ENCODE results near the gene MYH7B. TPM values are rescaled to one million over a fixed set of nuclear protein-coding genes. Genes with fewer than 3 reads are reported as not detected.
A peak's percentile ranks its signal among the peaks of the same experiment; 100 is the strongest.

MYH7B gene
- total and polyA plus RNA-seq, 5 experiments from 2014 or later, result 0.49 to 0.83 (median 0.82) TPM; not detected in 2

DNA sequence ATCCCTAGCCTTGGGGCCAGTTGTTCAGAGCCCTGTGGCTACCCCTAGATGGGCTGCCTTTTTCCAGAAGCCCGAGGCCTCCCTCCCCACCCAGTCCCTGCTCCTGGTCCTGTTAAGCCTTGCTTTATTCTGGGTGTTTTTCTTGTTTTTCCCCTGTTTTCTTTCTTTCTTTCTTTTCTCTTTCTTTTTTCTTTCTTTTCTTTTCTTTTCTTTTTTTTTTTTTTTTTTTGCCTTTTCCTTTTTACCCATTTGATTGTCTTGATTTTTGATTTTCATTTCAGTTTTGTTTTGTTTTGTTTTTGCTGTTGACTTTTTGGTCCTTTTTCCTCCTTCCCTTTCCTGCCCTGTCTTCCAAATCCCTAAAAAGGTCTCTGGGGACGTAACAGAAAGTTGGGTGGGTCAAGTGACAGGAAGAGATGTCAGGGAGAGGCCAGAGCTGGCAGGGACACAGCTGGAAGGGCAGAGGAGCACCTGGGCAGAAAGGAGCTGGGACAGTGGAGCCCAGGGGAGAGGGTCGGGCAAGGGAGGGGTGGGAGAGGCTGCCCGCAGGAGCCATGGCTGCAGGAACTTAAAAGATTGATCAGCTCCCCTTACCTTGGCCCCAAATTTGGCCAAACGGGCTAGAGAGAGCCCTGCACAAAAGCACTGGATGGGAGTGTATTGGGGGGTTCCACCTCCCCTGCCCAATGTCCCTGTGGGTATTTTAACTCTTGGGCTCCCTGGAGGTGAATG lies 27.6 kb downstream of the MYH7B start:
- H3K9me3 Mint-ChIP-seq, result no peaks in the 10 kb centered on the region
- peak overlapping the region in 3 of 10 donors; percentile 19 to 77 (median 63) for H3K27ac Mint-ChIP-seq
- DNase-seq, result no peak
- no peak for ATAC-seq
- H3K36me3 Mint-ChIP-seq, result no peaks in the 10 kb centered on the region
- H3K4me1 Mint-ChIP-seq, result peaks cover 0 to 10% (median 2%) of the 10 kb centered on the region in 4 donors
- H3K27me3 Mint-ChIP-seq, result peaks cover 2 to 36% (median 10%) of the 10 kb centered on the region in 5 donors
- POLR2A ChIA-PET, result no interaction called here
- peak overlapping the region in 1 of 10 donors; percentile 45 for H3K4me3 Mint-ChIP-seq

DNA sequence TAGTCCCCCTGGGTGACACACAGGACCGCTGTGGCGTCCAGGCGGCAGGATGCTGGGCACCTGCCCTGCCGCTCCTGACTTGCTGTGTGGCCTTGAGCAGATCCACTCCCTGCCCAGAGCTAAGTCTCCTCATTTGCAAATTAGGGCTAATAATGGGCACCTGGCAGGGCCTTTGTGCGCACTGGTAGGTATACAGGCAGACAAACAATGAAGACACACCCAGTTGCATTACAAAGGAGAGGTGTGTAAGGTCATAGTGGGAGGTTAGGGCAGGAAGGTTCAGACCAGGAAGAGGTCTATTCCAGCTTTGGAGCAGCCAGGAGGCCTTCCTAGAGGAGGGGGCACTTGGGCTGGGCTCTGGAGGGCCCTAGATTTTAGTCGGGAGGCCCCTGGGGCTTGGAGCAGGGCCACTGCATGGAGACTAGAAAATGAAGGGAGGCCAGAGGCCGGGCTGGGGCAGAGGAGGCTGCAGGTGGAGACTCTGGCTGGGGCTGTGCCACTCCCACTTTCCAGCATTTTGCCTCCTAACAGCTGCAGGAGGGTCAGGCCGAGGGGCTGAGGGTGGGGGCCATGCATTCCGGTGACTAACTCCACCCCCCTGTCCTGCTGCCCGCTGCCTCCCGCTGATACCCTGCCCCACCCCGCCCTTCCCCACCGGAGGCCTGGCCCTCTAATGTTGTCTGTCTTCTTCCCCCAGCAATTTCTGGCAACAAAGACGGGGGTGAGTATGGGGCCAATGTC lies 28.5 kb downstream of the MYH7B start:
- H3K9me3 Mint-ChIP-seq, result no peaks in the 10 kb centered on the region

DNA sequence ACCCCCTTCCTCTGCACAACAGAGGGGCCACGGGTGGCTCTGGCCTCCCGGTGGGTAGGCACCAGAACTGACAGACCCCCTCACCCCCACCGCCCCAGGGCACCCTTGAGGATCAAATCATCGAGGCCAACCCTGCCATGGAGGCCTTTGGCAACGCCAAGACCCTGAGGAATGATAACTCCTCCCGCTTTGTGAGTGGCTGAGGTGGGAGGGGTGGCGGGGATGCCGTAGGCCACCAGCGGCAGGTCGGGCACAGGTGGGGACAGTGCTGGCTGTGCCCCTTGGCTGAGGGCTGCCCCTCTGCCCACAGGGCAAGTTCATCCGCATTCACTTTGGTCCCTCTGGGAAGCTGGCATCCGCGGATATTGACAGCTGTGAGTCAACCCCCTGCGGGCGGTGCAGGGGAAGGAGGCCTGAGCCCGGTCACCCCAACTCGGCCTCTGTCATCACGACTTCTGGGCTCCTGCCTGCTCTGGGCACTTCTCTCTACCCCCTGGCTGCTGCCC lies 29.1 kb downstream of the MYH7B start:
- Mint-ChIP-seq H3K36me3 (no peaks in the 10 kb centered on the region), H3K9me3 (no peaks in the 10 kb centered on the region), H3K4me3 (no peak overlapping the region), H3K27me3 (peaks cover 2 to 36% (median 10%) of the 10 kb centered on the region in 5 donors), H3K4me1 (peaks cover 0 to 10% (median 2%) of the 10 kb centered on the region in 4 donors), H3K27ac (peak overlapping the region in 4 of 10 donors; percentile 17 to 83 (median 54))
- DNase-seq, result peak in 1 of 10 donors; percentile 56
- POLR2A ChIA-PET, result no interaction called here
- no peak for ATAC-seq

More for the DNA sequence above, 28.5 kb downstream of the MYH7B start:
- Mint-ChIP-seq H3K4me1 (peaks cover 0 to 10% (median 2%) of the 10 kb centered on the region in 4 donors), H3K27ac (peak overlapping the region in 1 of 10 donors; percentile 77), H3K27me3 (peaks cover 2 to 36% (median 10%) of the 10 kb centered on the region in 5 donors), H3K4me3 (no peak overlapping the region), H3K36me3 (no peaks in the 10 kb centered on the region)
- ATAC-seq (no peak), DNase-seq (peak in 1 of 10 donors; percentile 55)
- POLR2A ChIA-PET, result no interaction called here

DNA sequence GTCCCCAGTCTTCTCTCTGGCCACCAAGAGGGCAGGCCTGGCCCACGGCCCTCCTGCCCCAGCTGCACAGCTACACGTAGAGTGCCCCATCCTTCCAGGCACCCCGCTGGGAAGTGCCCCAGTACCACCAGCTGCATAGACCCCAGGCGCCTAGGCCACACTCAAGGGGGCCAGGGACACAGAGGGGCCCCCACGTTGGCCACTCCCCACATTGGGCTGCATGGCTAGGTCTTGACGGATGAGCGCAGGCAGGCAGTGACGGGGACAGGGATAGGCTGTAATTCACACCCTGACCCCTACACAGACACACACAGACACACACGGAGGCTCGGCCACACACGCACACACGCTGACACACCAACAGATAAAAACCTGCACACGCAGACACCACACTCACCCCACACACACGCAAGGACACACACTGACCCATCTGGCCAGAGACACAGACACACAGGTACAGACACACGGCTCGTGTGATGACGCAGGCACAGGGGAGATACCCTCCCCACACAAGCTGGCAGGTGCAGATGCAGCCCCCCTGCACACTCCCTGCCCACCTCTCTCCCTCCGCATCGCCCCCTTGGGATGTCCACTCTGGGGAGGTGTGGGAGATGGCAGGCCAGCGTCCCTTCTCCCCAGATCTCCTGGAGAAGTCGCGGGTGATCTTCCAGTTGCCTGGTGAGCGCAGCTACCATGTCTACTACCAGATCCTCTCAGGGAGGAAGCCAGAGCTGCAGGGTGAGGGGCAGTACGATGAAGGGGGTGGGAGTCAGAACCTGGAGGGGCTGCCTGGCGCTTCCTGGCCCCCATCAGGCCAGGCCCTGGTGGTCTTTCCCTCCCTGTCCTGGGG lies 30.0 kb downstream of the MYH7B start:
- DNase-seq (peak in 1 of 10 donors; percentile 38), ATAC-seq (no peak)
- no peak overlapping the region for H3K4me3 Mint-ChIP-seq
- peak overlapping the region in 4 of 10 donors; percentile 31 to 80 (median 74) for H3K27ac Mint-ChIP-seq
- H3K27me3 Mint-ChIP-seq, result peaks cover 2 to 31% (median 10%) of the 10 kb centered on the region in 5 donors
- POLR2A ChIA-PET, result interaction anchor here (0.6 kb wide), 1 partner anchor 16 kb away, joined by 3 read pairs; no protein-coding TSS in a partner anchor
- H3K4me1 Mint-ChIP-seq, result peaks cover 0 to 10% (median 2%) of the 10 kb centered on the region in 4 donors
- no peaks in the 10 kb centered on the region for H3K36me3 Mint-ChIP-seq
- H3K9me3 Mint-ChIP-seq, result no peaks in the 10 kb centered on the region

DNA sequence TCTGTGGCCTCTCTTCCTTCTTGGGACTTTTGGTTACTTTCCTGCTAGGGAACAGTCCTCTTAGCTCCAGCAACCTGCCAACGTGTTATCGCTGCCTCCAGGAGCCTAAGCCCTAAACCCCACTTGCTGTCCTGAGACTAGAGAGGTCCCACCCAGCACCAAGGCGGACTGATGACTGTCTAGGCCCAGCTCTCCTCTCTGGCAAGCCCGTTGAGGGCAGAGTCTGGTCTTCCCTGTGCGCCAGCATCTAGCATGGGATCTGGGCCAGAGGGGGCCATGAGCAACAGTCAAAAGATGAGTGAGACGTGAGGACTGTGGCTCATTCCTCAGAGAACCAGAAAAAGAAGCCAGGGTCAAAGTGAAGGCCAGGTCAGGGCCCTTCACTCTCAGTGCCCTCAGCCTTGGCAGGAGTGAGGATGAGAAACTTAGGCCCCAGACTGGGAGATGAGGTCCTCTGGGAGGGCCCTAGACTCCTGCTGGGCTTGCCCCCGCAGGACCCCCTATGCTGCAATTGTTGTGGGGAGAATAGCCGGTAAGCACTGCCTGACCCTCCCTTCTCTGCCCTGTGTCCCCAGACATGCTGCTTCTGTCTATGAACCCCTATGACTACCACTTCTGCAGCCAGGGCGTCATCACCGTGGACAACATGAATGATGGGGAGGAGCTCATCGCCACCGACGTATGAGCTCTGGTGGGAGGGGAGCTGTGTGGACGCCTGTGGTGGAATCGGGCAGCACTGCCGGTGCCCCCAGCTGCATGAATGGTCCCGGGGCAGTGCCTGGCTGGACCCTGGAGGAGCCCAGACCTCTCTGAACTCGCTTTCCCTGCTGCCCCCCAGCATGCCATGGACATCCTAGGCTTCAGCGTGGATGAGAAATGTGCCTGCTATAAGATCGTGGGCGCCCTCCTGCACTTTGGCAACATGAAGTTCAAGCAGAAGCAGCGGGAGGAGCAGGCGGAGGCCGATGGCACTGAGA lies 30.9 kb downstream of the MYH7B start:
- no peak overlapping the region for H3K4me3 Mint-ChIP-seq
- no peaks in the 10 kb centered on the region for H3K9me3 Mint-ChIP-seq
- H3K27me3 Mint-ChIP-seq, result peaks cover 2 to 22% (median 7%) of the 10 kb centered on the region in 5 donors
- DNase-seq (peak in 1 of 10 donors; percentile 15), ATAC-seq (no peak)
- peak overlapping the region in 3 of 10 donors; percentile 27 to 82 (median 79) for H3K27ac Mint-ChIP-seq
- peaks cover 0 to 13% (median 2%) of the 10 kb centered on the region in 4 donors for H3K4me1 Mint-ChIP-seq
- H3K36me3 Mint-ChIP-seq, result peaks cover 0 to 4% (median 0%) of the 10 kb centered on the region in 3 donors
- POLR2A ChIA-PET, result no interaction called here

DNA sequence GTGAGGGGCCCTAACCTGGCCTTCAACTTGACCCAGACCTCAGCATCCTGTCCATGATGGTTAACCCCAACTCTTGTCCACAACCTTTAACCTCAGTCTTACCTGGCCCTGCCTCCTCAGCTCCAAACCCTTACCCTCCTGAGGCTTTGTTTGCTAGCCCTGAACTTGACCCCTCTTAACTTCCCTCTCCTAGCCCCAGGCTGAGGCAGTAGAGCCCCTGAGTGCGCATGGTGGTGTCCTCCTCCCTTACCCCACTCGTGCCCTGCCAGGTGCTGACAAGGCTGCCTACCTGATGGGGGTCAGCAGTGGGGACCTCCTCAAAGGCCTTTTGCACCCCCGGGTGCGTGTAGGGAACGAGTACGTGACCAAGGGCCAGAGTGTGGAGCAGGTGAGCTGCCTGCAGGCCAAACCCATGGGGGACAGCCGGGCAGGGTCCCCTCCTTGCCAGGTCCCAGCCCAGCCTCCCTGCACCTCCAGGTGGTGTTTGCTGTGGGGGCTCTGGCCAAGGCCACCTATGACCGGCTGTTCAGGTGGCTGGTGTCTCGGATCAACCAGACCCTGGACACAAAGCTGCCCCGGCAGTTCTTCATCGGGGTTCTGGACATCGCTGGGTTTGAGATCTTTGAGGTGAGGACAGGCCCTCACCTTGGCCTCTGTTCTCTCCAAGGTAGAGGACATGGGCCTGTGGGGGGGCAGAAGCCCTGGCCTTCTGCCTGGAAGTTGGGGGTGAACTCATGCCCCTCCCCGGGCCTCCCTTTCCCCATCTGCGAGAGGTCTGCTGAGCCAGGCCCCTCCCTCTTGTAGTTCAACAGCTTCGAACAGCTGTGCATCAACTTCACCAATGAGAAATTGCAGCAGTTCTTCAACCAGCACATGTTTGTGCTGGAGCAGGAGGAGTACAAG lies 31.9 kb downstream of the MYH7B start:
- Mint-ChIP-seq H3K36me3 (peaks cover 0 to 4% (median 0%) of the 10 kb centered on the region in 3 donors), H3K4me1 (peaks cover 0 to 11% (median 2%) of the 10 kb centered on the region in 4 donors), H3K27me3 (peaks cover 2 to 15% (median 6%) of the 10 kb centered on the region in 5 donors), H3K4me3 (no peak overlapping the region), H3K27ac (peak overlapping the region in 6 of 10 donors; percentile 23 to 82 (median 64)), H3K9me3 (no peaks in the 10 kb centered on the region)
- ATAC-seq (no peak), DNase-seq (peak in 1 of 10 donors; percentile 60)
- POLR2A ChIA-PET, result interaction anchor here (0.7 kb wide), 1 partner anchor 18 kb away, joined by 4 read pairs; no protein-coding TSS in a partner anchor

DNA sequence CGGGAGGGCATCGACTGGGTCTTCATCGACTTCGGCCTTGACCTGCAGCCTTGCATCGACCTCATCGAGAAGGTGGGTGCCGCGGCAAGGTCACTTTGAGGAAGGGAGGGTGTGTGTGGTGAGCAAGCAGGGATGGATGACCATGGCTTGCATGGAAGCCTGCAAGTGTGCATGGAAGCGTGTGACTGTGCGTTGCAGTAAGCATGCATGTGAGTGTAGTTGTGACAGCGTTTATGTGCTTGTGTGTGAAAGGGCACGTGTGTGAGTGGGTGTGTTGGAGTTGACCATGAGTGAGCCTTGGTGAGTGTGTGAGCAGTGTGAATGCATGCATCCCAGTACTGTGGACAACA lies 32.5 kb downstream of the MYH7B start:
- Mint-ChIP-seq H3K4me3 (no peak overlapping the region), H3K27me3 (peaks cover 0 to 8% (median 2%) of the 10 kb centered on the region in 5 donors), H3K9me3 (no peaks in the 10 kb centered on the region), H3K4me1 (peaks cover 0 to 11% (median 2%) of the 10 kb centered on the region in 4 donors), H3K27ac (peak overlapping the region in 6 of 10 donors; percentile 23 to 78 (median 63)), H3K36me3 (peaks cover 0 to 4% (median 0%) of the 10 kb centered on the region in 3 donors)
- DNase-seq, result peak in 1 of 10 donors; percentile 21
- POLR2A ChIA-PET, result interaction anchor here (0.7 kb wide), 2 partner anchors 17 to 542 kb away, joined by 3 to 4 read pairs; no protein-coding TSS in a partner anchor
- no peak for ATAC-seq

DNA sequence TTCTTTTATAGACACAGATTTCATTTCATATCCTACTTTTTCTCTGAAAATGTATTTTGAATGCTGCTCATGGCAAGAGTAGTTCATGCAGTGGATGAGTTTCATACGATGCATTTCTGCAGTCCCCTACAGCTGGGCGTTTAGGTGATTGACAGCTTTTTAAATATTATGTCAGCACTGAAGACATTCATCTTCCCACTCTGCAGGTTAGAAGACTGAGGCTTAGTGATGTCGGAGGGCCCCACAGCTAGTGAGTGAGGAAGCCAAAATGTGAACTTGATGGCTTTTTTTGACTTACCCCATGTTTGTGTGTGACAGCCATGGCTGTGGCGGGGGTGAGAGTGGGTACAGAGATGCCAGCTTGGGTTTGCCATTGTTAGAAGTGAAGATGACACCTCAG lies 33.5 kb downstream of the MYH7B start:
- Mint-ChIP-seq H3K4me1 (peaks cover 0 to 10% (median 1%) of the 10 kb centered on the region in 4 donors), H3K27ac (peak overlapping the region in 3 of 10 donors; percentile 5 to 22 (median 8)), H3K27me3 (no peaks in the 10 kb centered on the region), H3K9me3 (no peaks in the 10 kb centered on the region), H3K4me3 (no peak overlapping the region), H3K36me3 (peaks cover 0 to 7% (median 0%) of the 10 kb centered on the region in 3 donors)
- DNase-seq, result no peak
- POLR2A ChIA-PET, result no interaction called here
- ATAC-seq, result no peak

DNA sequence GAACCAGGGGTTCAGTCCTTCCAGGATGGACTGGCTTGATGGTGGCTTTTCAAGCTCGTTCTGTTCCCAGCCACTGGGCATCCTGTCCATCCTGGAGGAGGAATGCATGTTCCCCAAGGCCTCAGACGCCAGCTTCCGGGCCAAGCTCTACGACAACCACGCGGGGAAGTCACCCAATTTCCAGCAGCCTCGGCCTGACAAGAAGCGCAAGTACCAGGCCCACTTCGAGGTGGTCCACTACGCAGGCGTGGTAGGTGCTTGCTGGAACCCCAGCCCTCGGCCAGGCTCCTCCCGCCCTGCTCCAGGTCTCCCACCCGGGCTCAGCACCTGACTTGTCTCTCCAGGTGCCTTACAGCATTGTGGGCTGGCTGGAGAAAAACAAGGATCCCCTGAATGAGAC lies 34.0 kb downstream of the MYH7B start:
- no peaks in the 10 kb centered on the region for H3K27me3 Mint-ChIP-seq
- H3K36me3 Mint-ChIP-seq, result peaks cover 0 to 7% (median 0%) of the 10 kb centered on the region in 3 donors
- ATAC-seq, result no peak
- no peak overlapping the region for H3K4me3 Mint-ChIP-seq
- no peak for DNase-seq
- peak overlapping the region in 2 of 10 donors; percentile 8 to 24 for H3K27ac Mint-ChIP-seq
- no peaks in the 10 kb centered on the region for H3K9me3 Mint-ChIP-seq
- POLR2A ChIA-PET, result no interaction called here
- peaks cover 0 to 10% (median 1%) of the 10 kb centered on the region in 4 donors for H3K4me1 Mint-ChIP-seq

DNA sequence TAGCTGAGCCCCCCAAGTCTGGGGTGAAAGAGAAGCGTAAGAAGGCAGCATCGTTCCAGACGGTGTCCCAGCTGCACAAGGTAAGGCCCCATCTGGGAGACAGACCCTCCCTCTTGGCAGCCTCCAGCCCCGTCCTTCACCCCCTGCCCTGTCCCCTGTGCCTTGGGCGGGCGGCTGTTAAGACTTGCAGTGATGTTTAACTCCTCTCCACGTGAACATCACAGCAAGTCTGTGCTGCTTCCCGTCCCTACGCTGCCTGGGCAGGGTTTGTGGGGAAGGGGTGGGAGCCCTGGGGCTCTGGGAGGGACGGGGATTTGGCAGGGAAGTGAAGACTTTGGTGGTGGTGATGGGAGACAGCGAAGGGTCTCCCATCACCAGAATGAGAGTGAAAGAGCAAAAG lies 34.6 kb downstream of the MYH7B start:
- POLR2A ChIA-PET, result no interaction called here
- no peak for ATAC-seq
- Mint-ChIP-seq H3K4me1 (peaks cover 0 to 7% (median under 1%) of the 10 kb centered on the region in 4 donors), H3K9me3 (no peaks in the 10 kb centered on the region), H3K4me3 (no peak overlapping the region), H3K27ac (peak overlapping the region in 1 of 10 donors; percentile 75), H3K27me3 (no peaks in the 10 kb centered on the region), H3K36me3 (peaks cover 0 to 10% (median 0%) of the 10 kb centered on the region in 3 donors)
- DNase-seq, result no peak

All from naive thymus-derived CD8-positive, alpha-beta T cell (primary cell).